K562 (cell line): ENCODE results near the gene ARHGEF40. TPM values are rescaled to one million over a fixed set of nuclear protein-coding genes. Genes with fewer than 3 reads are reported as not detected.

ENCODE experiments used
- FOS ChIP-seq: IDR thresholded peaks from 3 replicates; pipeline ENCODE4 v1.6.1; 2011; ENCODE audit not compliant: insufficient read length; ENCODE audit errors: extremely low read depth
- FOXK2 ChIP-seq, 2 experiments: fragments of 450-650 bp; IDR thresholded peaks in 1 of 2; conservative IDR thresholded peaks in 1 of 2; 2 replicates each; pipeline ENCODE4 v1.6.1; 2016; ENCODE audit warnings: low read depth in 2 of 2, mild to moderate bottlenecking in 1 of 2
- HSF4 ChIP-seq: fragments of 250-450 bp; sonication (Bioruptor Pico); IDR thresholded peaks from 2 replicates; pipeline ENCODE4 v2.1.2; 2022; ENCODE audit warnings: mild to moderate bottlenecking, moderate library complexity, borderline replicate concordance
- JUN ChIP-seq, 2 experiments: sonication (generic) in 1 of 2; formaldehyde crosslinking in 1 of 2; IDR thresholded peaks; 2 replicates each; pipeline versions ENCODE4 v1.6.1 to v1.8.0; 2012 to 2022; ENCODE audit warnings: borderline replicate concordance in 2 of 2, mild to moderate bottlenecking in 2 of 2, improper control_type of control experiment in 1 of 2, low read depth in 1 of 2, low read length in 1 of 2, missing genetic modification reagents in 1 of 2
- NR3C1 ChIP-seq: sonication (generic); formaldehyde crosslinking; IDR thresholded peaks from 2 replicates; pipeline ENCODE4 v1.8.1; 2022; ENCODE audit warnings: missing genetic modification reagents
- ZNF445 ChIP-seq: fragments of 250-450 bp; sonication (Bioruptor Pico); IDR thresholded peaks from 2 replicates; pipeline ENCODE4 v1.4.0; 2020; ENCODE audit warnings: low read depth, mild to moderate bottlenecking, moderate library complexity
- polyA plus RNA-seq, 8 experiments: library from polyadenylated mRNA; depleted of rRNA in 4 of 8; stranded (reverse) in 5 of 8; unstranded in 3 of 8; fragments of >200 nt; fragmentation: Nextera tagmentation in 2 of 8; fragmentation: Illumina TruSeq in 1 of 8; extraction: Ambion mirVana in 2 of 8; extraction: Trizol in 1 of 8; gene quantifications; 2 replicates each; pipeline versions ENCODE4 v1.2.1 to v1.2.3, GENCODE V29; 2011 to 2014; ENCODE audit warnings: inconsistent platforms in 1 of 8, missing spikeins in 1 of 8
- total RNA-seq, 7 experiments: library from RNA; depleted of rRNA in 6 of 7; stranded (reverse); fragments of >200 nt in 6 of 7; fragmentation: Illumina TruSeq in 2 of 7; extraction: Trizol in 2 of 7; gene quantifications; 2 replicates each; pipeline versions ENCODE4 v1.2.1 to v1.2.3, GENCODE V29; 2011 to 2021; ENCODE audit warnings: low replicate concordance in 1 of 7
- TF ChIP-seq, protein P1 (sequence below): fragments of 250-450 bp; sonication (Bioruptor Pico); IDR thresholded peaks from 2 replicates; pipeline ENCODE4 v1.9.0; 2021; ENCODE audit warnings: mild to moderate bottlenecking, inconsistent platforms
- TF ChIP-seq, protein P2 (sequence below): sonication (generic); formaldehyde crosslinking; IDR thresholded peaks from 2 replicates; pipeline ENCODE4 v1.8.0; 2022; ENCODE audit warnings: mild to moderate bottlenecking, missing genetic modification reagents
- TF ChIP-seq, protein P3 (sequence below): sonication (generic); formaldehyde crosslinking; IDR thresholded peaks from 2 replicates; pipeline ENCODE4 v1.8.0; 2022; ENCODE audit warnings: mild to moderate bottlenecking, low read depth, missing genetic modification reagents
- TF ChIP-seq, protein P4 (sequence below): fragments of 450-650 bp; formaldehyde crosslinking; IDR thresholded peaks from 2 replicates; pipeline ENCODE4 v1.4.0; 2020; ENCODE audit warnings: mild to moderate bottlenecking, moderate library complexity

ARHGEF40 gene
- total and polyA plus RNA-seq, 9 of the 15 experiments (the other 6 are each of a cell fraction or from before 2014, with no cell fraction given): 0.42 to 6.3 (median 3.8) TPM

DNA sequence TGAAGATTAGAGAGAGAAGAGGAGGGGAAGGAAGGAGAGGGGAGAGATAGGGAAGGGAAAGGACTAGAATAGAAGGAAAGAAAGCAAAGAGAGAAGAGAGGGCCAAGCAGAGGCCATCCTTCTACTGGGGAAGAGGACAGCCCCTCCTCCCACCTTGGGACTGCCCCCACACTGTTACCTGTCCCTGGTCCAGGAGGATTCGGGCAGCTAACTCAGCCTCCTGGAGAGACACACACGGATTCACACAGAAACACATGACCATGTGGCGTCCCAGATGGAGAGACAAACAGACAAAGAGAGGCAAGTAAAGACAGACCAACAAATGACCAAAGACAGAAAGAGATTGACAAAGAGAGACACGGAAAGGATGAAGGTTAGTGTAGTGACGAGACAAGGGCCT is 47.4 kb upstream of the ARHGEF40 start (continued):
- TF ChIP-seq, protein P1, sequence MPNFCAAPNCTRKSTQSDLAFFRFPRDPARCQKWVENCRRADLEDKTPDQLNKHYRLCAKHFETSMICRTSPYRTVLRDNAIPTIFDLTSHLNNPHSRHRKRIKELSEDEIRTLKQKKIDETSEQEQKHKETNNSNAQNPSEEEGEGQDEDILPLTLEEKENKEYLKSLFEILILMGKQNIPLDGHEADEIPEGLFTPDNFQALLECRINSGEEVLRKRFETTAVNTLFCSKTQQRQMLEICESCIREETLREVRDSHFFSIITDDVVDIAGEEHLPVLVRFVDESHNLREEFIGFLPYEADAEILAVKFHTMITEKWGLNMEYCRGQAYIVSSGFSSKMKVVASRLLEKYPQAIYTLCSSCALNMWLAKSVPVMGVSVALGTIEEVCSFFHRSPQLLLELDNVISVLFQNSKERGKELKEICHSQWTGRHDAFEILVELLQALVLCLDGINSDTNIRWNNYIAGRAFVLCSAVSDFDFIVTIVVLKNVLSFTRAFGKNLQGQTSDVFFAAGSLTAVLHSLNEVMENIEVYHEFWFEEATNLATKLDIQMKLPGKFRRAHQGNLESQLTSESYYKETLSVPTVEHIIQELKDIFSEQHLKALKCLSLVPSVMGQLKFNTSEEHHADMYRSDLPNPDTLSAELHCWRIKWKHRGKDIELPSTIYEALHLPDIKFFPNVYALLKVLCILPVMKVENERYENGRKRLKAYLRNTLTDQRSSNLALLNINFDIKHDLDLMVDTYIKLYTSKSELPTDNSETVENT (CRISPR knock-in tag): no peak
- TF ChIP-seq HSF4 (CRISPR knock-in tag) (no peak), NR3C1 (CRISPR knock-in tag) (no peak), FOS (no peak), JUN (IDR thresholded peaks at IDR 0.05; ENCODE audit: borderline replicate concordance, low read depth, low read length) (no peak), JUN (CRISPR knock-in tag; IDR thresholded peaks at IDR 0.05; ENCODE audit: borderline replicate concordance) (no peak), FOXK2 (conservative IDR thresholded peaks at IDR 0.05 in 1 of 2, IDR thresholded peaks at IDR 0.05 in 1 of 2; ENCODE audit: low read depth in 2 of 2) (no peak), ZNF445 (CRISPR knock-in tag) (no peak)
- TF ChIP-seq, protein P2, sequence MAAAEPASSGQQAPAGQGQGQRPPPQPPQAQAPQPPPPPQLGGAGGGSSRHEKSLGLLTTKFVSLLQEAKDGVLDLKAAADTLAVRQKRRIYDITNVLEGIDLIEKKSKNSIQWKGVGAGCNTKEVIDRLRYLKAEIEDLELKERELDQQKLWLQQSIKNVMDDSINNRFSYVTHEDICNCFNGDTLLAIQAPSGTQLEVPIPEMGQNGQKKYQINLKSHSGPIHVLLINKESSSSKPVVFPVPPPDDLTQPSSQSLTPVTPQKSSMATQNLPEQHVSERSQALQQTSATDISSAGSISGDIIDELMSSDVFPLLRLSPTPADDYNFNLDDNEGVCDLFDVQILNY: no peak
- TF ChIP-seq, protein P3, sequence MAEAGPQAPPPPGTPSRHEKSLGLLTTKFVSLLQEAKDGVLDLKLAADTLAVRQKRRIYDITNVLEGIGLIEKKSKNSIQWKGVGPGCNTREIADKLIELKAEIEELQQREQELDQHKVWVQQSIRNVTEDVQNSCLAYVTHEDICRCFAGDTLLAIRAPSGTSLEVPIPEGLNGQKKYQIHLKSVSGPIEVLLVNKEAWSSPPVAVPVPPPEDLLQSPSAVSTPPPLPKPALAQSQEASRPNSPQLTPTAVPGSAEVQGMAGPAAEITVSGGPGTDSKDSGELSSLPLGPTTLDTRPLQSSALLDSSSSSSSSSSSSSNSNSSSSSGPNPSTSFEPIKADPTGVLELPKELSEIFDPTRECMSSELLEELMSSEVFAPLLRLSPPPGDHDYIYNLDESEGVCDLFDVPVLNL (CRISPR knock-in tag): no peak
- TF ChIP-seq, protein P4, sequence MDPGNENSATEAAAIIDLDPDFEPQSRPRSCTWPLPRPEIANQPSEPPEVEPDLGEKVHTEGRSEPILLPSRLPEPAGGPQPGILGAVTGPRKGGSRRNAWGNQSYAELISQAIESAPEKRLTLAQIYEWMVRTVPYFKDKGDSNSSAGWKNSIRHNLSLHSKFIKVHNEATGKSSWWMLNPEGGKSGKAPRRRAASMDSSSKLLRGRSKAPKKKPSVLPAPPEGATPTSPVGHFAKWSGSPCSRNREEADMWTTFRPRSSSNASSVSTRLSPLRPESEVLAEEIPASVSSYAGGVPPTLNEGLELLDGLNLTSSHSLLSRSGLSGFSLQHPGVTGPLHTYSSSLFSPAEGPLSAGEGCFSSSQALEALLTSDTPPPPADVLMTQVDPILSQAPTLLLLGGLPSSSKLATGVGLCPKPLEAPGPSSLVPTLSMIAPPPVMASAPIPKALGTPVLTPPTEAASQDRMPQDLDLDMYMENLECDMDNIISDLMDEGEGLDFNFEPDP (CRISPR knock-in tag): no peak
